Calu3 (cell line): Measurements from ENCODE around the gene DTX3L. TPM values are rescaled to one million over a fixed set of nuclear protein-coding genes. Genes with fewer than 3 reads are reported as not detected.

ENCODE experiments used
- BruUV-seq: library from RNA; stranded (reverse); fragments of 400-500 nt; replicated peaks from 2 replicates; lab custom pipeline; 2021; lab: Mats Ljungman, UMichigan
- CTCF ChIA-PET: fragments of 300-600 bp; sonication (Branson Sonifier 250); formaldehyde crosslinking; loops from one replicate; lab custom pipeline; 2022; ENCODE audit warnings: antibody characterized with exemption; lab: Charles Lee
- DNase-seq: peaks from one replicate; pipeline ENCODE4 v3.0.0; 2022
- H3K27ac Mint-ChIP-seq: one replicate; pipeline ENCODE4 v1.8.0; 2022; ENCODE audit warnings: mixed read lengths; ENCODE audit not compliant: unreplicated experiment
- H3K27me3 Mint-ChIP-seq: one replicate; pipeline ENCODE4 v1.8.0; 2022; ENCODE audit warnings: mixed read lengths; ENCODE audit not compliant: unreplicated experiment
- H3K36me3 Mint-ChIP-seq: one replicate; pipeline ENCODE4 v1.8.0; 2022; ENCODE audit warnings: mild to moderate bottlenecking, moderate library complexity, mixed read lengths; ENCODE audit not compliant: insufficient read depth, unreplicated experiment
- H3K4me1 Mint-ChIP-seq: one replicate; pipeline ENCODE4 v1.8.0; 2022; ENCODE audit warnings: mild to moderate bottlenecking, low read depth, mixed read lengths; ENCODE audit not compliant: unreplicated experiment
- H3K4me3 Mint-ChIP-seq: one replicate; pipeline ENCODE4 v1.8.0; 2022; ENCODE audit warnings: mild to moderate bottlenecking, low read depth, moderate library complexity, mixed read lengths; ENCODE audit not compliant: unreplicated experiment
- H3K9me3 Mint-ChIP-seq: one replicate; pipeline ENCODE4 v1.8.0; 2022; ENCODE audit warnings: low read depth, mixed read lengths; ENCODE audit not compliant: unreplicated experiment
- CTCF ChIP-seq: fragments of 200-600 bp; IDR thresholded peaks from one replicate; pipeline ENCODE4 v1.8.0; 2022; ENCODE audit warnings: antibody characterized with exemption; ENCODE audit not compliant: unreplicated experiment
- intact Hi-C: fragments of 100-400 bp; cut with micrococcal nuclease; formaldehyde crosslinking; loops from one replicate; pipeline ENCODE4 v1.10.0; 2022; ENCODE audit not compliant: unreplicated experiment
- total RNA-seq: library from RNA; stranded (reverse); gene quantifications from 2 replicates; pipeline ENCODE4 v1.2.3, GENCODE V29; 2022

Gene DTX3L
- total RNA-seq, 1 experiment from 2014 or later: 73.9 TPM

- no peak for DNase-seq
- CTCF ChIA-PET: no interaction called here
- H3K9me3 Mint-ChIP-seq: no peaks in the 10 kb centered on the region
- H3K27me3 Mint-ChIP-seq: peaks cover 19% of the 10 kb centered on the region
- no peaks in the 10 kb centered on the region for H3K36me3 Mint-ChIP-seq
- H3K4me1 Mint-ChIP-seq: no peaks in the 10 kb centered on the region
- no peak for TF ChIP-seq CTCF
- intact Hi-C loops: no loop called here
- no TSS peak for BruUV-seq
- no peak overlapping the region for H3K27ac Mint-ChIP-seq
- H3K4me3 Mint-ChIP-seq: no peak overlapping the region
Measured at GRCh38 chr3:122619040-122619439, 54.9 kb downstream of the DTX3L start.

GRCh38 chr3:122620399-122620798 lies 56.3 kb downstream of the DTX3L start:
- intact Hi-C loops: no loop called here
- no peak for DNase-seq
- CTCF ChIA-PET: no interaction called here
- no peaks in the 10 kb centered on the region for H3K4me1 Mint-ChIP-seq
- no peaks in the 10 kb centered on the region for H3K9me3 Mint-ChIP-seq
- no peaks in the 10 kb centered on the region for H3K36me3 Mint-ChIP-seq
- no peak overlapping the region for H3K4me3 Mint-ChIP-seq
- TF ChIP-seq CTCF: no peak
- H3K27me3 Mint-ChIP-seq: peaks cover 19% of the 10 kb centered on the region
- no TSS peak for BruUV-seq
- no peak overlapping the region for H3K27ac Mint-ChIP-seq

GRCh38 chr3:122621112-122621511 lies 57.0 kb downstream of the DTX3L start:
- intact Hi-C loops: no loop called here
- Mint-ChIP-seq H3K27ac (no peak overlapping the region), H3K36me3 (no peaks in the 10 kb centered on the region), H3K4me1 (no peaks in the 10 kb centered on the region), H3K4me3 (no peak overlapping the region), H3K9me3 (no peaks in the 10 kb centered on the region), H3K27me3 (peaks cover 19% of the 10 kb centered on the region)
- DNase-seq: no peak
- CTCF ChIA-PET: no interaction called here
- no peak for TF ChIP-seq CTCF
- BruUV-seq: no TSS peak

GRCh38 chr3:122623031-122623829 lies 59.1 kb downstream of the DTX3L start:
- intact Hi-C loops: no loop called here
- Mint-ChIP-seq H3K27me3 (peaks cover 19% of the 10 kb centered on the region), H3K27ac (no peak overlapping the region), H3K4me1 (peaks cover 5% of the 10 kb centered on the region), H3K36me3 (no peaks in the 10 kb centered on the region), H3K9me3 (no peaks in the 10 kb centered on the region), H3K4me3 (no peak overlapping the region)
- no TSS peak for BruUV-seq
- CTCF ChIA-PET: no interaction called here
- DNase-seq: no peak
- no peak for TF ChIP-seq CTCF

Other genes starting within 250 kb of the DTX3L start
- gene CSTA, start 239.1 kb upstream of the DTX3L start, total RNA-seq: not detected in 2 replicates
- gene MIX23, start 181.1 kb upstream of the DTX3L start, total RNA-seq: 39.6 and 50.9 TPM in 2 replicates
- gene FAM162A, start 180.2 kb upstream of the DTX3L start, total RNA-seq: 34.3 and 38.0 TPM in 2 replicates
- gene WDR5B, start 148.3 kb upstream of the DTX3L start, total RNA-seq: 7.2 and 7.9 TPM in 2 replicates
- 76.7 and 78.5 TPM in 2 replicates for gene KPNA1, start 49.4 kb upstream of the DTX3L start, total RNA-seq
- 71.2 and 128 TPM in 2 replicates for gene PARP9, start within 50 bp of the DTX3L start, total RNA-seq
- gene PARP15, start 13.3 kb downstream of the DTX3L start, total RNA-seq: 3.4 and 3.6 TPM in 2 replicates
- 95.5 and 168 TPM in 2 replicates for gene PARP14, start 116.5 kb downstream of the DTX3L start, total RNA-seq
- gene HSPBAP1, start 229.5 kb downstream of the DTX3L start, total RNA-seq: 8.1 and 8.9 TPM in 2 replicates
- gene SLC49A4, start 230.7 kb downstream of the DTX3L start, total RNA-seq: 15.0 and 16.1 TPM in 2 replicates